Stimulated activated memory B cell treated with anti-CD40 and anti-IgM and Interleukin-4, amounts not matched to agents 10 μg/mL and 1 μg/mL and 100 μg/mL, for 72 hours (primary cell): ENCODE results near the gene RPL32.
"Not testable (repeated sequence)": the region's sequence is repeated elsewhere in the genome, so short reads cannot be mapped to it uniquely, and the experiment has no call there.

Source experiments
- ATAC-seq: fragments of 150-1000 bp; cut with Tn5 transposase; 2 replicates; pipeline ENCODE4 v1.10.0; 2021
- H3K27ac Mint-ChIP-seq: one replicate; pipeline ENCODE4 v1.8.0; 2022; ENCODE audit warnings: mild to moderate bottlenecking, mixed read lengths
- H3K27me3 Mint-ChIP-seq: one replicate; pipeline ENCODE4 v1.8.0; 2022; ENCODE audit warnings: mixed read lengths
- H3K36me3 Mint-ChIP-seq: one replicate; pipeline ENCODE4 v1.8.0; 2022; ENCODE audit warnings: mixed read lengths
- H3K4me1 Mint-ChIP-seq: one replicate; pipeline ENCODE4 v1.8.0; 2022; ENCODE audit warnings: mixed read lengths
- H3K4me3 Mint-ChIP-seq: one replicate; pipeline ENCODE4 v1.8.0; 2022; ENCODE audit warnings: mild to moderate bottlenecking, moderate library complexity, mixed read lengths
- H3K9me3 Mint-ChIP-seq: one replicate; pipeline ENCODE4 v1.8.0; 2022; ENCODE audit warnings: mixed read lengths

RPL32 gene

GRCh38 chr3:12841149-12841969 lies at the start of gene RPL32:
RPL32 (minus strand) TSS chr3:12841565; CDS start chr3:12840237, 1,328 bp downstream.
- no peaks in the 10 kb centered on the region for H3K9me3 Mint-ChIP-seq
- H3K4me3 Mint-ChIP-seq: peak within 1 kb of the TSS; percentile 93
- ATAC-seq: peak; percentile 94
- peaks cover 44% of the 10 kb centered on the region for H3K36me3 Mint-ChIP-seq
- peaks cover 52% of the 10 kb centered on the region for H3K4me1 Mint-ChIP-seq
- peak within 1 kb of the TSS; percentile 99 for H3K27ac Mint-ChIP-seq
- no peaks in the 10 kb centered on the region for H3K27me3 Mint-ChIP-seq

- Mint-ChIP-seq H3K27ac (no peak overlapping the region), H3K4me1 (peaks cover 38% of the 10 kb centered on the region), H3K4me3 (no peak overlapping the region), H3K27me3 (peaks cover 31% of the 10 kb centered on the region), H3K36me3 (no peaks in the 10 kb centered on the region), H3K9me3 (no peaks in the 10 kb centered on the region)
- ATAC-seq: no peak
Observed at GRCh38 chr3:12890610-12891390, 49.4 kb upstream of the RPL32 start.

- no peak for ATAC-seq
- peaks cover 43% of the 10 kb centered on the region for H3K4me1 Mint-ChIP-seq
- no peaks in the 10 kb centered on the region for H3K9me3 Mint-ChIP-seq
- peak overlapping the region; percentile 22 for H3K4me3 Mint-ChIP-seq
- H3K27ac Mint-ChIP-seq: no peak overlapping the region
- peaks cover 31% of the 10 kb centered on the region for H3K27me3 Mint-ChIP-seq
- H3K36me3 Mint-ChIP-seq: no peaks in the 10 kb centered on the region
Observed at GRCh38 chr3:12886736-12887135, 45.4 kb upstream of the RPL32 start.

- Mint-ChIP-seq H3K9me3 (no peaks in the 10 kb centered on the region), H3K27ac (no peak overlapping the region), H3K36me3 (no peaks in the 10 kb centered on the region), H3K27me3 (peaks cover 31% of the 10 kb centered on the region), H3K4me1 (peaks cover 44% of the 10 kb centered on the region), H3K4me3 (peak overlapping the region; percentile 33)
- peak; percentile 58 for ATAC-seq
Observed at GRCh38 chr3:12886106-12886679, 44.8 kb upstream of the RPL32 start.

GRCh38 chr3:12885583-12885930 lies 44.2 kb upstream of the RPL32 start:
- Mint-ChIP-seq H3K4me1 (peaks cover 44% of the 10 kb centered on the region), H3K9me3 (no peaks in the 10 kb centered on the region), H3K27ac (peak overlapping the region; percentile 33), H3K36me3 (no peaks in the 10 kb centered on the region), H3K4me3 (peak overlapping the region; percentile 33), H3K27me3 (peaks cover 26% of the 10 kb centered on the region)
- no peak for ATAC-seq

GRCh38 chr3:12884790-12885582 lies 43.6 kb upstream of the RPL32 start:
- H3K27me3 Mint-ChIP-seq: peaks cover 20% of the 10 kb centered on the region
- ATAC-seq: peak; percentile 67
- H3K4me1 Mint-ChIP-seq: peaks cover 44% of the 10 kb centered on the region
- peak overlapping the region; percentile 64 for H3K4me3 Mint-ChIP-seq
- H3K27ac Mint-ChIP-seq: peak overlapping the region; percentile 33
- H3K9me3 Mint-ChIP-seq: no peaks in the 10 kb centered on the region
- no peaks in the 10 kb centered on the region for H3K36me3 Mint-ChIP-seq

GRCh38 chr3:12884186-12884680 lies 42.9 kb upstream of the RPL32 start:
- Mint-ChIP-seq H3K9me3 (no peaks in the 10 kb centered on the region), H3K4me1 (peaks cover 44% of the 10 kb centered on the region), H3K27ac (peak overlapping the region; percentile 33), H3K27me3 (peaks cover 13% of the 10 kb centered on the region), H3K36me3 (no peaks in the 10 kb centered on the region), H3K4me3 (no peak overlapping the region)
- no peak for ATAC-seq

GRCh38 chr3:12882336-12883310 lies 41.3 kb upstream of the RPL32 start:
- H3K4me3 Mint-ChIP-seq: peak overlapping the region; percentile 16
- peaks cover 44% of the 10 kb centered on the region for H3K4me1 Mint-ChIP-seq
- H3K9me3 Mint-ChIP-seq: no peaks in the 10 kb centered on the region
- H3K36me3 Mint-ChIP-seq: no peaks in the 10 kb centered on the region
- no peak for ATAC-seq
- peaks cover 11% of the 10 kb centered on the region for H3K27me3 Mint-ChIP-seq
- H3K27ac Mint-ChIP-seq: peak overlapping the region; percentile 69

- ATAC-seq: peak; percentile 89
- not testable (repeated sequence) for H3K27me3 Mint-ChIP-seq, H3K36me3 Mint-ChIP-seq, H3K9me3 Mint-ChIP-seq
- H3K27ac Mint-ChIP-seq: peak overlapping the region; percentile 69
- peak overlapping the region; percentile 16 for H3K4me3 Mint-ChIP-seq
- peaks cover 37% of the 10 kb centered on the region for H3K4me1 Mint-ChIP-seq
Observed at GRCh38 chr3:12881858-12882257, 40.5 kb upstream of the RPL32 start.

- no peak overlapping the region for H3K27ac Mint-ChIP-seq
- H3K4me3 Mint-ChIP-seq: no peak overlapping the region
- H3K4me1 Mint-ChIP-seq: peaks cover 19% of the 10 kb centered on the region
- peaks cover 15% of the 10 kb centered on the region for H3K27me3 Mint-ChIP-seq
- no peaks in the 10 kb centered on the region for H3K9me3 Mint-ChIP-seq
- H3K36me3 Mint-ChIP-seq: no peaks in the 10 kb centered on the region
- no peak for ATAC-seq
Observed at GRCh38 chr3:12879191-12879815, 37.9 kb upstream of the RPL32 start.

- H3K27me3 Mint-ChIP-seq: peaks cover 15% of the 10 kb centered on the region
- not testable (repeated sequence) for ATAC-seq, H3K4me3 Mint-ChIP-seq, H3K9me3 Mint-ChIP-seq, H3K27ac Mint-ChIP-seq, H3K36me3 Mint-ChIP-seq
- peaks cover 17% of the 10 kb centered on the region for H3K4me1 Mint-ChIP-seq
Observed at GRCh38 chr3:12878758-12879157, 37.4 kb upstream of the RPL32 start.

- Mint-ChIP-seq H3K9me3 (no peaks in the 10 kb centered on the region), H3K27ac (no peak overlapping the region), H3K27me3 (peaks cover 15% of the 10 kb centered on the region), H3K36me3 (no peaks in the 10 kb centered on the region), H3K4me3 (no peak overlapping the region), H3K4me1 (peaks cover 17% of the 10 kb centered on the region)
- no peak for ATAC-seq
Observed at GRCh38 chr3:12878141-12878574, 36.8 kb upstream of the RPL32 start.

GRCh38 chr3:12877040-12877439 lies 35.7 kb upstream of the RPL32 start:
- Mint-ChIP-seq H3K27me3 (peaks cover 15% of the 10 kb centered on the region), H3K4me3 (no peak overlapping the region)
- no peak for ATAC-seq

More at GRCh38 chr3:12877040-12877439, 35.7 kb upstream of the RPL32 start:
- Mint-ChIP-seq H3K36me3 (no peaks in the 10 kb centered on the region), H3K4me1 (peaks cover 13% of the 10 kb centered on the region), H3K27ac (no peak overlapping the region), H3K9me3 (no peaks in the 10 kb centered on the region)
